ENCODE data around the gene TTL.

DNA sequence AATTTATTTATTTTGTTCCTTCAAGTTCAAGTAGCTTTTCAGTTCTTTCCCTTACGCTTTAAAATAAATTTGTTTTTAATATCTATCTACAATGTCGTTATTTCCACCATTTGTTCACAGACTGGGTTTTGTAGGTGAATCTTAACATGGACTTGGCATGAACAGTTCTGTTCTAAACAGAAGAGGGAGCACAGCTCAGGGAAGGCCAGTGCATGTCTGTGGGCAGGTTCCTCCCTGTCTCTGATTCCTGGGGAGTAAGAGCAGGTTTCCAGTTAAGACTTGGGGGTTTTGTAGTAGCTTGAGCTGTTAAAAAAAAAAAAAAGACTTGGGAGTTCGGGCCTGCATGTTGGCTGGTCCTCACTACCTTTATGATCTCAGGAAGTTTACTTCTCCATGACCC is 11.1 kb downstream of the TTL start:
- TF ChIP-seq POLR2AphosphoS5 (IDR thresholded peaks at IDR 0.05; ENCODE audit: low read depth, low read length) (no peak), POLR2A (IDR thresholded peaks at IDR 0.05; ENCODE audit: low read depth, low read length) (no peak), TAF1 (IDR thresholded peaks at IDR 0.05; ENCODE audit: borderline replicate concordance, low read depth, low read length) (no peak)
